Suprapubic skin (tissue), 4 donors: ENCODE data around the gene AKT1S1. TPM values are rescaled to one million over a fixed set of nuclear protein-coding genes. Genes with fewer than 3 reads are reported as not detected.
A peak's percentile ranks its signal among the peaks of the same experiment; 100 is the strongest.

Source experiments
- DNase-seq, 2 donors: peaks; one replicate each; pipeline ENCODE4 v3.0.0-alpha.2; 2019; ENCODE audit warnings: low spot score in 2 of 2
- H3K27ac ChIP-seq: fragments of 200-600 bp; sonication (generic); one replicate; pipeline ENCODE4 v1.5.1; 2019
- H3K27me3 ChIP-seq: fragments of 200-600 bp; sonication (generic); one replicate; pipeline ENCODE4 v1.5.1; 2019
- H3K36me3 ChIP-seq: fragments of 200-600 bp; sonication (generic); one replicate; pipeline ENCODE4 v1.5.1; 2019
- H3K4me1 ChIP-seq: fragments of 200-600 bp; sonication (generic); one replicate; pipeline ENCODE4 v1.5.1; 2019
- H3K4me3 ChIP-seq: fragments of 200-600 bp; sonication (generic); one replicate; pipeline ENCODE4 v1.5.1; 2019; ENCODE audit warnings: mild to moderate bottlenecking
- H3K9me3 ChIP-seq: fragments of 200-600 bp; sonication (generic); one replicate; pipeline ENCODE4 v1.5.1; 2019
- EP300 ChIP-seq: sonication (generic); formaldehyde crosslinking; IDR thresholded peaks from one replicate; pipeline ENCODE4 v1.6.1; 2017; ENCODE audit warnings: antibody characterized with exemption
- POLR2A ChIP-seq, 2 donors: fragments of 450-650 bp; IDR thresholded peaks; one replicate each; pipeline ENCODE4 v1.6.1; 2017; ENCODE audit warnings: antibody characterized with exemption in 2 of 2, mild to moderate bottlenecking in 2 of 2, moderate library complexity in 2 of 2
- POLR2AphosphoS5 ChIP-seq, 3 donors: sonication (generic); formaldehyde crosslinking; IDR thresholded peaks; one replicate each; pipeline ENCODE4 v1.6.1; 2017; ENCODE audit warnings: antibody characterized with exemption in 3 of 3
- WGBS: methylation state at CpG from one replicate; pipeline ENCODE4 v1.1.5; 2018; 5-methylcytosine and 5-hydroxymethylcytosine counted together
- total RNA-seq, 4 donors: library from RNA; depleted of rRNA; stranded (reverse); fragments of >200 nt; gene quantifications; one replicate each; pipeline ENCODE4 v1.1.0, GENCODE V29; 2016
- TF ChIP-seq, protein P1 (sequence below), 2 donors: fragments of 200-600 bp in 1 of 2; fragments of 450-650 bp in 1 of 2; sonication (generic) in 1 of 2; IDR thresholded peaks; one replicate each; pipeline ENCODE4 v1.5.1; 2016 to 2019; ENCODE audit warnings: antibody characterized with exemption in 2 of 2, mild to moderate bottlenecking in 1 of 2, moderate library complexity in 1 of 2

AKT1S1 gene
- total RNA-seq, 4 donors from 2014 or later, result 19.3 to 25.1 (median 20.0) TPM

DNA sequence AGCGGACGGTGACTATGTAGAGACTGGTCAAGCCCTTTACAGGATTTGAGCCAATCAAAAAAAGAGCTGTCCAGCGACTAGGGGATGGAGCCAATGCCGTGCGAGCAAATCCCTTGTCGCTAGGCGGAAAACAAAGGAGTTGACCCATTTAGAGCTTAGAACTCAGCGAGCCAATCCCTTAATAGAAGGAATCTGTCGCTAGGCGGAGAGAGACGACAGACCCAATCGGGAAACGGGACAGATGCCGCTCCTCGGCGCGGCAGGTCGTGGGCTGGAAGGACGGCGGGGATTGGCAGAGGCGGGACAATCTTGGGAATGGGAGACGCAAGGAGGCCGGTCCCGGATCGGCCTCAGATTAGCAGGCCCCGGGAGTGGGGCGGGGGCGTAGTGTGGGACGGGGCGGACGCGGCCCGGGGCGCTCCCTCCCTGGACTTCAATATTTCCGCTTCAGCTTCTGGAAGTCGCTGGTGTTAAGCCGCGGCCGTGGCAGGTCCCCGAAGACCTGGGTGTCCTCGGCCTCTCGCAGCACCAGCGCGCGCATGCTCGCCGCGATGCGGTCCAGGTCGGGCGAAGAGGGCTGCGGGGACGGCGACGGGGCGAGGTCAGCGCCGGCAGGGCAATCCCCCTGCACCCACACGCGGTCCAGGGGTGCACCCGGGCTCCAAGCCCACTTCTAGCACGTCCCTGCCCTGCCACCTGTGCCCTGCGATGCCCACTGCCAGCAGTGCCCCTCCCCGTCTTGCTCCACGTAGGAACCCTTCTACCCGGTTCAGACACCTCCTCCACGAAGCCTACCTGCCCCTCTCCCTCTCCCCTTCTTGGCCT, 7.5 kb downstream of the AKT1S1 start:
- DNase-seq, result peak; percentile 97 to 98
- H3K9me3 ChIP-seq, result no peaks in the 10 kb centered on the region
- H3K4me1 ChIP-seq, result peaks cover 72% of the 10 kb centered on the region
- H3K27me3 ChIP-seq, result no peaks in the 10 kb centered on the region
- peaks cover 9% of the 10 kb centered on the region for H3K36me3 ChIP-seq
- TF ChIP-seq POLR2AphosphoS5 (IDR thresholded peaks at IDR 0.05), result peak in 2 of 3 donors; percentile 64 to 88
- no peak for TF ChIP-seq EP300
- peak in 1 of 2 donors; percentile 34 for TF ChIP-seq POLR2A (IDR thresholded peaks at IDR 0.05)
- TF ChIP-seq, protein P1, sequence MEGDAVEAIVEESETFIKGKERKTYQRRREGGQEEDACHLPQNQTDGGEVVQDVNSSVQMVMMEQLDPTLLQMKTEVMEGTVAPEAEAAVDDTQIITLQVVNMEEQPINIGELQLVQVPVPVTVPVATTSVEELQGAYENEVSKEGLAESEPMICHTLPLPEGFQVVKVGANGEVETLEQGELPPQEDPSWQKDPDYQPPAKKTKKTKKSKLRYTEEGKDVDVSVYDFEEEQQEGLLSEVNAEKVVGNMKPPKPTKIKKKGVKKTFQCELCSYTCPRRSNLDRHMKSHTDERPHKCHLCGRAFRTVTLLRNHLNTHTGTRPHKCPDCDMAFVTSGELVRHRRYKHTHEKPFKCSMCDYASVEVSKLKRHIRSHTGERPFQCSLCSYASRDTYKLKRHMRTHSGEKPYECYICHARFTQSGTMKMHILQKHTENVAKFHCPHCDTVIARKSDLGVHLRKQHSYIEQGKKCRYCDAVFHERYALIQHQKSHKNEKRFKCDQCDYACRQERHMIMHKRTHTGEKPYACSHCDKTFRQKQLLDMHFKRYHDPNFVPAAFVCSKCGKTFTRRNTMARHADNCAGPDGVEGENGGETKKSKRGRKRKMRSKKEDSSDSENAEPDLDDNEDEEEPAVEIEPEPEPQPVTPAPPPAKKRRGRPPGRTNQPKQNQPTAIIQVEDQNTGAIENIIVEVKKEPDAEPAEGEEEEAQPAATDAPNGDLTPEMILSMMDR (IDR thresholded peaks at IDR 0.05), result peak in 1 of 2 donors; percentile 25
- WGBS, result 0% methylated on average over 29 of the region's 67 CpGs
- peak overlapping the region; percentile 62 for H3K4me3 ChIP-seq
- peak overlapping the region; percentile 88 for H3K27ac ChIP-seq

GRCh38 chr19:49869009-49869483, 8.1 kb downstream of the AKT1S1 start:
- no peak for DNase-seq
- H3K36me3 ChIP-seq, result peaks cover 13% of the 10 kb centered on the region
- no peaks in the 10 kb centered on the region for H3K9me3 ChIP-seq
- peak overlapping the region; percentile 62 for H3K4me3 ChIP-seq
- H3K27me3 ChIP-seq, result no peaks in the 10 kb centered on the region
- 2% methylated on average over 13 of the region's 15 CpGs for WGBS
- peaks cover 67% of the 10 kb centered on the region for H3K4me1 ChIP-seq
- H3K27ac ChIP-seq, result peak overlapping the region; percentile 85
- TF ChIP-seq POLR2AphosphoS5 (IDR thresholded peaks at IDR 0.05), result no peak
- TF ChIP-seq POLR2A (IDR thresholded peaks at IDR 0.05), result no peak
- no peak for TF ChIP-seq EP300

DNA sequence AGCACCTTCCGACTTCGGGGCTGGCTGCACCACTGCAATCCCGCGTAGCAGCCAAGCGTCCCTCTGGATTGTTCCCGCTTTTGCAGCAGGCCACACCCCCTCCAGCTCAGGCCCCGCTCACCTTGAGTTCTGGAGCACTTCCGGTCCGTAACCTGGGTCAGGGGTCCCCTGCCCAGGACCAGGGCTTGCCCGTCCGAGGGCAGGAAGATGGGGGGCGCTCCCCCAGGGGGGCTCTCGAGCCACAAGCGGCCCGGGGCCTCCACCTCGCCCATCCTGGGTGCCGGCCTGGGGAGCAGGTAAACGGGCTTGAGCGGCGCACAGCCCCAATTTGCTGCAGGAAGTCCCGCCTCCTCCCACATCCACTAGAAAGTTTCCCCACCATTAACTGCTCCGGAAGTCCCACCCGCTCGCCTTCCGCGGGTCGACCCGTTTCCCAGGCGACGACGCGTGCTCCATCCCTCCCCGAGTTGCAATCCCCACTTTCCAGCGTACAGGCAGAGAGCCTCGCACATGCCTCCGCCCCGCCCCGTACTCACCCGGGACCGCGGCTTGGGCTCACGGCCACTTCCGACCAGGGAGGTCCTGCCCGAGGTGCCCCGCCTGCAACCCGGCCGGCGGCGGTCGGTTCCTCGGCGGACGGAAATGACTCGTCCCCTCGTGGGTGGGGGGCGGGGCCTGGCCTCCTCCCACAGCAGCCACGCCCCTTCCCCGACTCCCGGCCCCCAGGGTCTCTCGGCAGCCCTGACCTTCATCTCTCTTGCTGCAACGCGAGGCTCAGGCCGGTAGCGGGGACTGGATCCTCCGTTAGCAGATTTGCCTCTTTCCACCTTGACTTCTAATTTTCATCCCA, 10.0 kb downstream of the AKT1S1 start, which contains the start of gene PNKP:
Gene PNKP, minus strand, starts transcription at position 644 of the 850 bp plus-strand sequence. Its CDS starts 372 bp downstream, at position 272.
- TF ChIP-seq POLR2A (IDR thresholded peaks at IDR 0.05) (peak in 1 of 2 donors; percentile 19), POLR2AphosphoS5 (IDR thresholded peaks at IDR 0.05) (peak in 2 of 3 donors; percentile 75 to 91), EP300 (no peak)
- TF ChIP-seq, protein P1 (IDR thresholded peaks at IDR 0.05), result no peak
- under 1% methylated on average over 51 of the region's 65 CpGs for whole genome bisulfite sequencing
- Histone ChIP-seq H3K4me1 (peaks cover 57% of the 10 kb centered on the region), H3K27ac (peak within 1 kb of the TSS; percentile 85), H3K4me3 (peak within 1 kb of the TSS; percentile 71), H3K9me3 (no peaks in the 10 kb centered on the region), H3K27me3 (no peaks in the 10 kb centered on the region), H3K36me3 (peaks cover 27% of the 10 kb centered on the region)
- DNase-seq, result peak; percentile 94 to 95

DNA sequence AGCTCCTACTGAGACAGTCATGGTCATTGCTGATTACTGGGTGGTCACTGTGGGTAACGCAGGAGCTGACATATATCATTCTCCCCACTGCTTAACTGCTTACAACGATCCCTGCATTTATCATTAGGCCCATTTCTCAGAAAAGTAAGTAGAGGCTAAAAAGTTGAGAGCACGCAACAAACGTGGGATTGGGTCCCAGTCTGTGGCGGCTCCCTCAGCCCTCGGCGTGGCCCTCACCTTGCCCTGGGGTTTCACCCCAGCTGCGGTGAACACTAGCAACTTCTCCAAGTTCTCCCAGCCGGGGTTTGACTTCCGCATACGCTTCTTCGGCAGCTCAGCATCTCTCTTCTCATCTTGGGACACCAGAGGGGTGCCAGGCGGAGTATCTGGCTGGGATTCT, 12.3 kb downstream of the AKT1S1 start:
- Histone ChIP-seq H3K4me3 (no peak overlapping the region), H3K27ac (no peak overlapping the region), H3K9me3 (no peaks in the 10 kb centered on the region), H3K27me3 (no peaks in the 10 kb centered on the region), H3K36me3 (peaks cover 42% of the 10 kb centered on the region), H3K4me1 (peaks cover 57% of the 10 kb centered on the region)
- no peak for DNase-seq
- WGBS, result 93% methylated on average over 13 of the region's 13 CpGs
- TF ChIP-seq POLR2A (IDR thresholded peaks at IDR 0.05), result no peak
- TF ChIP-seq POLR2AphosphoS5 (IDR thresholded peaks at IDR 0.05), result no peak
- TF ChIP-seq EP300, result no peak
- TF ChIP-seq, protein P1 (IDR thresholded peaks at IDR 0.05), result no peak

- DNase-seq, result peak in 1 of 2 donors; percentile 64
- Histone ChIP-seq H3K4me1 (peaks cover 51% of the 10 kb centered on the region), H3K9me3 (no peaks in the 10 kb centered on the region), H3K27me3 (no peaks in the 10 kb centered on the region), H3K27ac (no peak overlapping the region), H3K36me3 (peaks cover 48% of the 10 kb centered on the region), H3K4me3 (no peak overlapping the region)
- 95% methylated on average over 15 of the region's 17 CpGs for WGBS
- TF ChIP-seq, protein P1 (IDR thresholded peaks at IDR 0.05), result no peak
- TF ChIP-seq POLR2A (IDR thresholded peaks at IDR 0.05), result no peak
- no peak for TF ChIP-seq POLR2AphosphoS5 (IDR thresholded peaks at IDR 0.05)
- no peak for TF ChIP-seq EP300
Measured at GRCh38 chr19:49863935-49864320, 13.2 kb downstream of the AKT1S1 start.
